ENCODE results near the gene ZBTB20.

DNA sequence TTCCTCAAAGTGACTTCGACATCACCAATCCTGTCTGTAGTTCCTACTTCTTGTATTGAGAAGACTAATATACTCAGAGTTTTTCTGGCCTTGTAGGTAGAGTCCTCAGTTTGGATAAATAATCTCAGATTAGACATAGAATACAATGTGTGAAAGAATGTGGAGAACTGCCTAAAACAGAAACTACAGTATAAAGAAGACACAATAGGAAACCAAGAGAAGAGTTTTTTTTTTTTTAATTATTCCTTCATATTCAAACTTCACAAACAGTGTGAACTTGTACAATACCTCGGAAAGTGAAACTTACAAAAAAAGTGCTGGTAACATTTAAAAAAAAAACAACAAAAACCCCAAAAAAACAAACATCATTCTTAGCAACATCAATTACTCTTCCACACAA, 832.8 kb downstream of the ZBTB20 start:
- no peak for TF ChIP-seq RAD21 (conservative IDR thresholded peaks at IDR 0.05)
- TF ChIP-seq SMC3 (conservative IDR thresholded peaks at IDR 0.05; ENCODE audit: poor library complexity), result no peak
- no peak for TF ChIP-seq CTCF (IDR thresholded peaks at IDR 0.05; ENCODE audit: poor library complexity, severe bottlenecking)
- no peak for TF ChIP-seq EZH2 (IDR thresholded peaks at IDR 0.05; ENCODE audit: borderline replicate concordance, insufficient read depth, low read length, poor library complexity, severe bottlenecking)
- no peak for TF ChIP-seq MXI1 (conservative IDR thresholded peaks at IDR 0.05; ENCODE audit: poor library complexity, severe bottlenecking)
- TF ChIP-seq POLR2AphosphoS5 (IDR thresholded peaks at IDR 0.05), result no peak

Data from neural cell (in vitro differentiated cells).